Loucy (cell line): ENCODE data around the gene PDZD7.

Experiments
- CTCF ChIP-seq: fragments of 200-600 bp; sonication (generic); conservative IDR thresholded peaks from 2 replicates; pipeline ENCODE4 v1.5.1; 2014; ENCODE audit warnings: mild to moderate bottlenecking, antibody characterized with exemption, low read length
- EZH2phosphoT487 ChIP-seq: fragments of 200-600 bp; IDR thresholded peaks from 2 replicates; pipeline ENCODE4 v1.6.1; 2018; ENCODE audit warnings: antibody characterized with exemption, mild to moderate bottlenecking, moderate library complexity, borderline replicate concordance

GRCh38 chr10:100985336-100985735 is 45.6 kb downstream of the PDZD7 start:
- TF ChIP-seq CTCF (no peak), EZH2phosphoT487 (no peak)
